ENCODE results near the gene ORC5.

DNA sequence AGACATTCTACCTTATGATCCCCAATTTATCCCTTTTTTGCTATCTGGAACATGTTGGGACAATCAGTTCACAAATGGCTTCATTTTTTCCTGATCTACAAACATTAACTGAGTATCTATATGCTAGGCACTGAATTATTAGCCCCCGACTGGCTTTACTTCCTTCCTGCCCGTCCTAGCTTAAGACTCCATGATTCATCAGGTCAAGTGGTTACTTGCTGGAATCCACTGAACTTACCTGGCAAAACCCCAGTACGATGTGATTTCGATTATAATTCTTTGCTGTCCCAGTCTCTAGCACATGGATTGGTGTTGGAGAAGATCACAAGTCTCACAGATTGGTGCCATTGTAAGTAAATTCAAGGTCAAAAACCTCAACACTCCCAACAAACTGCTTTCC, 77.1 kb downstream of the ORC5 start:
- TF ChIP-seq, protein P1, sequence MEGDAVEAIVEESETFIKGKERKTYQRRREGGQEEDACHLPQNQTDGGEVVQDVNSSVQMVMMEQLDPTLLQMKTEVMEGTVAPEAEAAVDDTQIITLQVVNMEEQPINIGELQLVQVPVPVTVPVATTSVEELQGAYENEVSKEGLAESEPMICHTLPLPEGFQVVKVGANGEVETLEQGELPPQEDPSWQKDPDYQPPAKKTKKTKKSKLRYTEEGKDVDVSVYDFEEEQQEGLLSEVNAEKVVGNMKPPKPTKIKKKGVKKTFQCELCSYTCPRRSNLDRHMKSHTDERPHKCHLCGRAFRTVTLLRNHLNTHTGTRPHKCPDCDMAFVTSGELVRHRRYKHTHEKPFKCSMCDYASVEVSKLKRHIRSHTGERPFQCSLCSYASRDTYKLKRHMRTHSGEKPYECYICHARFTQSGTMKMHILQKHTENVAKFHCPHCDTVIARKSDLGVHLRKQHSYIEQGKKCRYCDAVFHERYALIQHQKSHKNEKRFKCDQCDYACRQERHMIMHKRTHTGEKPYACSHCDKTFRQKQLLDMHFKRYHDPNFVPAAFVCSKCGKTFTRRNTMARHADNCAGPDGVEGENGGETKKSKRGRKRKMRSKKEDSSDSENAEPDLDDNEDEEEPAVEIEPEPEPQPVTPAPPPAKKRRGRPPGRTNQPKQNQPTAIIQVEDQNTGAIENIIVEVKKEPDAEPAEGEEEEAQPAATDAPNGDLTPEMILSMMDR (conservative IDR thresholded peaks at IDR 0.05 in 1 of 2, IDR thresholded peaks at IDR 0.05 in 1 of 2; ENCODE audit: low read depth in 1 of 2, low read length in 2 of 2) = no peak
- TF ChIP-seq EZH2 (IDR thresholded peaks at IDR 0.05; ENCODE audit: low read length, missing control alignments) = no peak

Data from fibroblast of lung (primary cell).